KOPT-K1 (cell line): ENCODE results near the gene CNOT3.
A peak's percentile ranks its signal among the peaks of the same experiment; 100 is the strongest.
"Not testable (repeated sequence)": the region's sequence is repeated elsewhere in the genome, so short reads cannot be mapped to it uniquely, and the experiment has no call there.

Experiments
- H3K27ac ChIP-seq: fragments of 200-600 bp; sonication (generic); 2 replicates; pipeline ENCODE4 v1.5.1; 2016; ENCODE audit warnings: antibody characterized with exemption, mild to moderate bottlenecking, low read depth, low read length; ENCODE audit not compliant: poor library complexity, severe bottlenecking
- H3K36me3 ChIP-seq: fragments of 200-600 bp; sonication (generic); 2 replicates; pipeline ENCODE4 v1.5.1; 2017; ENCODE audit warnings: antibody characterized with exemption, mild to moderate bottlenecking, low read length, moderate library complexity; ENCODE audit not compliant: insufficient read depth
- H3K9me3 ChIP-seq: fragments of 200-600 bp; sonication (generic); 2 replicates; pipeline ENCODE4 v1.5.1; 2017; ENCODE audit warnings: antibody characterized with exemption, low read length, mild to moderate bottlenecking; ENCODE audit not compliant: insufficient read depth, poor library complexity, severe bottlenecking

The CNOT3 gene

DNA sequence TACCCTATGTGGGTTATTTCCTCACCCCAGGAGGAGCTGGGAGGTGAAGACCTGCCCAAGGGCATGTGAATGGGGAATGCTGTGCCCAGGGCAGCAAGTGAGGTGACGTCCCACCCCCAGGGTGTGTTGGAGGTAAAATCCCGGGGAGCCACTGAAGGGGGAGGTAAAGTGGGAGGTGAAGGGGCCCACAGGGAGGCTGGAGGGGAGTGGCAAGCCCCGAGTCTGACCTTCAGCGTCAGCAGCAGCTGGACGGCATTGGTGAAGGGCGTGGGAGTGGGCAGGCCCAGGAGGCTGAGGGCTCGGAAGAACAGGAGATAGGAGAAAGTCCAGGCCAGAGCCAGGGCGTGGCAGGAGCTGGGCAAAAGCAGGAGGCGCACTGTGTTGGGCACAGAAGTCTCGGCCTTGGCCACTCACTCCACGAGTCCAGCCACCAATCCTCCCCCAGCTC is 49.4 kb downstream of the CNOT3 start:
- H3K36me3 ChIP-seq: peaks cover 26% of the 10 kb centered on the region; the same call in 1 of the 2 replicates
- H3K9me3 ChIP-seq: no peaks in the 10 kb centered on the region
- H3K27ac ChIP-seq: no peak overlapping the region

DNA sequence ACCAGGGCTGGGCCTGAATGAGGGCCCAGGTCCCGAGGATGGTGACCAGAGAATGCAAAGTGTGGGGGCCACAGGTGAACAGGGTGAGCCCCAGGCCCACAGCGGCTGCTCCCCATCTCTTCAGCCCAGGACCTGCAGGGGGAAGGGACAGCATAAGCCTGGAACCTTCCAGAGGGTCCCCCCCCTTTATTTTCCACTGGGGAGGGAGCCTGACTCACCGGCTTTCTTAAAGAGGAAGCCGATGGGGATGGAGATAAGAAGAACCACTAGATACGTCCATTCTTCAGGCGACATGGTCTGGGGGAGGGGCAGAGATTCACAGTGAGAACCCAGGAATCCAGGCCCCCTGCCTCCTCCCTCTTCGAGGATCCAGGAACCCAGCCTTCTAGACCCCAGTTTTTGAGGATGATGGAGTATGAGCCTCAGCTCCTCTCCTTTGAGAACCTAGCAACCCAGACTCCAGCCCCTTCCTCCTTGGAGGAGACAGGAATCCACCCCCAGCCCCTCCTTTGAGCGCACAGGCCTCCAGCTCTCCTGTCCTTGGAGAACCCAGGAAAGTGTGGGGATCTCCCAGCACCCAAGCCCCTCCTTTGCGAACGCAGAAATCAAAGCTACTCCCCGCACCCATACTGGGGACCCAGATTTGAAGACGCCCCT is 50.8 kb downstream of the CNOT3 start:
- Histone ChIP-seq H3K36me3 (peaks cover 27% of the 10 kb centered on the region), H3K9me3 (no peaks in the 10 kb centered on the region), H3K27ac (peak overlapping the region; percentile 86)

DNA sequence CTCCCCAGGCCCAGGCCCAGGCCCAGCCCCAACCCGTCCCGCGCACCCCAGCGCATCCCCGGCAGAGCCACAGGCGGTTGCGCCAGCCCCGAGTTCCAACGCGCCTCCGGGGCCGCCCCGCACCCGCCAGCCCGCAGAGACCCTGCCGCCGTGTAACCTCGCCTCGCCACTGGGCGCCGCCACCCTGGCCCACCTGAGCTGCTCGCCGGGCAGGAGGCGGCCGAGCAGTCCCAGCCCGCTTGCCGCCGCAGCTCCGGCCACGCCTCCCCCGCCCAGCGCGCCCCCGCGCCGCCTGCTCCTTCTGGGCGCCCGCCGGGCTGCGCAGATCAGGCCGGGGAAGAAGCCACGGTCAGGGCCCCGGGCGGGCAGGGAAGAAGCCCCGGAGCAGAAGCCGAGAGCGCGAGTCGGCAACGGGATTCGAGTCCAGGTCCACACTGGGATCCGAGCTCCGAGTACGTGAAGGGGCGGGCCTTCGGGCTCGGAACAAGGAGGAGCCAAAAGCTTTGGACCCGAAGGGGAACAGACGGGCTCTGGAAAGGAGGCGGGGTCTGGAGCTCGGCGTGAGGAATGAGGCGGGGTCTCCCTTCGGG is 51.7 kb downstream of the CNOT3 start, which contains the start of gene MBOAT7:
Gene MBOAT7, minus strand, starts transcription at position 436 of the 590 bp plus-strand sequence. CDS start 1,072 bp downstream, outside the sequence.
- Histone ChIP-seq H3K9me3 (no peaks in the 10 kb centered on the region), H3K36me3 (peaks cover 26% of the 10 kb centered on the region), H3K27ac (peak within 1 kb of the TSS; percentile 86)

DNA sequence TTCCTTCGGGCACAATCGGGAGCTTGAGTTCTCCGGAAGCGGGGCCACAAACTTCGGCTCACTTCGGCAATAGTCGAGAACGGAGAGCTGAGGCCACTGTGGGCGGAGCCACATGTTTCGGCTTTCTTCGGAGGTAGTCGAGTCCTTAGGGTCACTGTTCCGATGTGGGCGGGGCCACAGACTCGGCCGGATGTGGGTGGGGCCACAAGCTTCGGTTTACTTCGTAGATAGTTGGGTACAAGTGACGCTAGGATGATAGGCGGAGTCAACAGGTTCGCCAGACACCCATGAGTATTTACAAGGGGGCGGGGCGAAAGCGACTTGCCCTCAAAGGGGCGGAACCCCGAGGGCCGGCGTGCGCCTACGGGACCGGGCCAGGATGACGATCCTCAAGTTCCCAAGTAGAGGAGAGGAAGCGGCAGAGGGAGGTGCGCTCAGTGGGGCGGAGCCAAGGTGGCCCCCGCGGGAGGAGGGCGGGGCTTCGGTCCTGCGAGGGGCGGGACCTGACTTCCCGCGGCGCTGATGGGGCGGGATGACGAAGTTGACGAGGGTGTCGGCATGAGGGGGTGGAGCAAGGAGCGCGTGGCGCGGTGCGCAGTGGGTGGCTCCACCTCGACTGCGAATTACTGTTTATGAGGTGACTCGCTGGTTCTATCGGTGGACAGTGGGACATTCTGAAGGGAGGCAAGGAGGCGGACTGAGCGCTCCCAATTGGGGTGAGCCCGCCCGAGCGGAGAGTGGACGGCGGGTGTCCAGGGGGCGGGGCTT is 52.4 kb downstream of the CNOT3 start:
- peak overlapping the region; percentile 86 for H3K27ac ChIP-seq
- peaks cover 30% of the 10 kb centered on the region for H3K36me3 ChIP-seq

DNA sequence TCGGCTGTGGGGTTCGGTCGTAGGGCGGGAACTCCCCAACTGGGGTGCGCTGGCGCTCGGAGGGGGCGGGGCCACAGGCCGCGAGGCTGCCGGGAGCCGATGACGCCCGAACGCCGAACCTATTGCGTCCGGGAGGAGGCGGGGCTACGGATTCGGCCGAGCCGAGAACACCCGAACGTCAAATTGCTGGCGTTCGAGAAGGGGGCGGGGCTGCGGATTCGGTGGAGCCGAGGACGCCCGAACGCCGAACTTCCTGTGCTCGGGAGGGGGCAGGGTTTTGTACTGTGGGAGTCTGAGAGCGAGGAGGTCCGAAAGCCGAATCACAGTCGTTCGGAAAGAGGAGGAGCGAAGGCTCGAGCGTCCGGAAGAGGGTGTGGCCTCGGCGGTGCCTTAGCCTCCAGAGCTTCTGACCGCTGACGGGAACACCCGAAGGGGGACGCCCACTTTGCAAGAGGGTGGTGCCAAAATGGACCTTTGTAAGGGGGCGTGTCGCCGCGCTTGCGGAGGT is 53.0 kb downstream of the CNOT3 start:
- Histone ChIP-seq H3K9me3 (no peaks in the 10 kb centered on the region), H3K27ac (peak overlapping the region; percentile 86), H3K36me3 (peaks cover 37% of the 10 kb centered on the region)

More for the DNA sequence above, 52.4 kb downstream of the CNOT3 start:
- H3K9me3 ChIP-seq: no peaks in the 10 kb centered on the region

DNA sequence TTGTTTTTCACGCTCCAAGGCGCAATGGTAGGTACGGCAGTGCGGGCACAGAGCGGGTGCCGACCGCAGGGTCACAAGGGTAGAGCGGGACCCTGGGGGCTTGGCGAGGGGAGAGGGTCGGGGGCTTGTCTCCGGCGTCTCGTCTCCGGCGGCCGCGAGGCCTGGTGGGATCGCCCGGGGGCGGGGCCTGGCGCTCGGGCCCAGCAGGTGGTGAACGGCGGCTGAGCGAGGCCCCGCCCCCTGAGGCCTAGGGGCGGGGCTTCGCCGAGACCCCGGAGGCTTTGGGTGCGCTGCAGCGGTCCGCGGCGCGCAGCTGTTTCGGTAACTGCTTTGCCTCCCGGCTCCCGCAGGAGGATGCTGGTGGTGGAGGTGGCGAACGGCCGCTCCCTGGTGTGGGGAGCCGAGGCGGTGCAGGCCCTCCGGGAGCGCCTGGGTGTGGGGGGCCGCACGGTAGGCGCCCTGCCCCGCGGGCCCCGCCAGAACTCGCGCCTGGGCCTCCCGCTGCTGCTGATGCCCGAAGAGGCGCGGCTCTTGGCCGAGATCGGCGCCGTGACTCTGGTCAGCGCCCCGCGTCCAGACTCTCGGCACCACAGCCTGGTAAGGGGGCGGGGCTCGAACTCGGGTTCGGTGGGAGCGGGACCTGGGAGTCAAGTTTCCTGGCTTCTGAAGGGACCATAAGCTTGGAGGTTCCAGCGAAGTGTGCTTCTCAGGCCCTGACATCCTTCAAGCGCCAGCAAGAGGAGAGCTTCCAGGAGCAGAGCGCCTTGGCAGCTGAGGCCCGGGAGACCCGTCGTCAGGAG is 53.6 kb downstream of the CNOT3 start, which contains the start of gene TSEN34:
Gene TSEN34, plus strand, starts transcription at position 298 of the 800 bp plus-strand sequence. Its CDS starts 57 bp downstream, at position 355.
- no peaks in the 10 kb centered on the region for H3K9me3 ChIP-seq
- peaks cover 36% of the 10 kb centered on the region for H3K36me3 ChIP-seq
- peak within 1 kb of the TSS; percentile 86 for H3K27ac ChIP-seq

DNA sequence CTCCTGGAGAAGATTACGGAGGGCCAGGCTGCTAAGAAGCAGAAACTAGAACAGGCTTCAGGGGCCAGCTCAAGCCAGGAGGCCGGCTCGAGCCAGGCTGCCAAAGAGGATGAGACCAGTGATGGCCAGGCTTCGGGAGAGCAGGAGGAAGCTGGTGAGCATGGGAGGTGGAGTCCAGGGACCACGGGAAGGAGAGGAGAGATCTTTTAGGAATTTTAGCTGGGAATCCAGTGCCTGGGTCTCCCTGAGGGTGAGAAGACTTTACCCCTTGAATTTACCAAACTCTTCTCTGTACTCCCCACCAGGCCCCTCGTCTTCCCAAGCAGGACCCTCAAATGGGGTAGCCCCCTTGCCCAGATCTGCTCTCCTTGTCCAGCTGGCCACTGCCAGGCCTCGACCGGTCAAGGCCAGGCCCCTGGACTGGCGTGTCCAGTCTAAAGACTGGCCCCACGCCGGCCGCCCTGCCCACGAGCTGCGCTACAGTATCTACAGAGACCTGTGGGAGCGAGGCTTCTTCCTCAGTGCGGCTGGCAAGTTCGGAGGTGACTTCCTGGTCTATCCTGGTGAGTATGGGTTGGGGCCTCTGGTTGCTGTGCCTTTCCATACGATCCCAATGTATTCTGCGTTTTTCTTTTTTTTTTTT is 54.4 kb downstream of the CNOT3 start:
- Histone ChIP-seq H3K9me3 (no peaks in the 10 kb centered on the region), H3K36me3 (peaks cover 28% of the 10 kb centered on the region), H3K27ac (peak overlapping the region; percentile 86)

DNA sequence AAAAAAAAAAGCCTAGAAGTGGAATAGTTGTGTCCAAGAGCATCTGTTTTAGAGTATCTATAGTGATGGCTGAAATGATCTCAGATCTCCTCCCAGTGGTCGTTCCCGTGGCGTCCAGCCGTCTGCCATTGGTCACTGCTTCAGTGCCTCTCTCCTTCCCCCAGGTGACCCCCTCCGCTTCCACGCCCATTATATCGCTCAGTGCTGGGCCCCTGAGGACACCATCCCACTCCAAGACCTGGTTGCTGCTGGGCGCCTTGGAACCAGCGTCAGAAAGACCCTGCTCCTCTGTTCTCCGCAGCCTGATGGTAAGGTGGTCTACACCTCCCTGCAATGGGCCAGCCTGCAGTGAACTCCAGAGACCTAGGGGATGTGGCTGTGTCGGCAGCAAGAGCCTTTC is 55.4 kb downstream of the CNOT3 start:
- H3K27ac ChIP-seq: no peak overlapping the region
- H3K36me3 ChIP-seq: peaks cover 25% of the 10 kb centered on the region
- H3K9me3 ChIP-seq: no peaks in the 10 kb centered on the region

DNA sequence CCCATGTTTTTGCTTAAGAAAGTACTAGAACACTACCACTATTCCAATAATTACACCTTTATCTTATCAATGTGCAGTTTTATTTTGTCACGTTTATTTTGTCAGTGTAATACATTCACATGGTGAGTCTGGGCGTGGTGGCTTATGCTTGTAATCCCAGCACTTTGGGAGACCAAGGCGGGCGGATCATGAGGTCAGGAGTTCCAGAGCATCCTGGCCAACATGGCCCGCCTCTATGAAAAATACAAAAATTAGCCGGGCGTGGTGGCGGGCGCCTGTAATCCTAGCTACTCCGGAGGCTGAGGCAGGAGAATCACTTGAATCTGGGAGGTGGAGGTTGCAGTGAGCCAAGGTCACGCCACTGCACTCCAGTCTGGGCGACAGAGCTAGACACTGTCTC is 56.9 kb downstream of the CNOT3 start:
- H3K36me3 ChIP-seq: peaks cover 25% of the 10 kb centered on the region
- not testable (repeated sequence) for H3K9me3 ChIP-seq, H3K27ac ChIP-seq

DNA sequence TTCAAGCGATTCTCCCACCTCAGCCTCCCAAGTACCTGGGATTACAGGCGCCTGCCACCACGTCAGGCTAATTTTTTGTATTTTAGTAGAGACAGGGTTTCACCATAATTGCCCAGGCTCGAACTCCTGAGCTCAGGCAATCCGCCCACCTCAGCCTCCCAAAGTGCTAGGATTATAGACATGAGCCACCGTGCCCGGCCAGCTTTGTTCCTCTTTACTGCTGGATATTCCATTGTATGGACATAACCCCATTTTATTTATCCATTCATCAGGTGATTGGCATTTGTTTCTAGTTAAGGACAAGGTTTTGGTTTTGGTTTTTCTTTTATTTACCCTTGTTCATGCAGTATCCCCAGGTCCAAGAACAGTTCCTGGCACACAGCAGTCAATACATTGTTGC is 59.0 kb downstream of the CNOT3 start:
- no peak overlapping the region for H3K27ac ChIP-seq
- H3K9me3 ChIP-seq: no peaks in the 10 kb centered on the region
- H3K36me3 ChIP-seq: peaks cover 31% of the 10 kb centered on the region

DNA sequence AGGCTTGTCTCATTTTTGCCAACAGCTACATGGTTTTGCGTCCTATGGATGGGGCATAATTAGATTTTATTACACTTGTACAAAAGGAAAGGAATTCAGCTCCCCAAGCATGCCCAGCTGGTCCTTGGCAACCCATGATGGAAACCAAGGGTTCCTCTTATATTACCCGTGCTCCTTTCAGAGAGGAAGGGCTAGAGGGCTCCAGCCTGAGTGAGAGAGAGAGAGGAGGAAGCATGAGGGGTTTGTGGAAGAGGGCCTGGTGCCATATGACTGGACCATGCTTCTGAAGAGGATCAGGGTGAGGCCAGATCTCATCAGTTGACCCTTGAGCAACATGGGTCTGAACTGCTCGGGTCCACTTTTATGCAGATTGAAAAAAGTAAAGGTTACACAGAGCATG is 59.6 kb downstream of the CNOT3 start:
- Histone ChIP-seq H3K27ac (no peak overlapping the region), H3K9me3 (no peaks in the 10 kb centered on the region), H3K36me3 (peaks cover 36% of the 10 kb centered on the region)

DNA sequence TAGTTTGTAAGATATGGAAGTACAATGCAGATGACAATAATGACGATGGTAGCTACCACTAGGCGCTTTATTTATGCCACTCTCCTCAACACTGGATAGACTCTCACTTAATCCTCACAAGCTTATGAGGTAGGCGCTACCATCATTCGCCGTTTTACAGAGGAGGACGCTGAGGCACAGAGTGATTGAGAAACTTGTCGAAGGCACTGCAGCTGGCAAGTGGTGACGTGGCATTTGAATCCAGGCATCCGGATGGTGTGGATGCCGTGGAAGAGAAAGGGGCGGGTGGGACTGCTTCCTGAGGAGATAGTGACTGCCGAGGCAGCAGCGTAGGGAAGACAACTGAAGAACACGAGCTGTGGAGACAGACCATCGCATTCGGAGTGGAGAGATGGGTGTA is 61.8 kb downstream of the CNOT3 start:
- peaks cover 46% of the 10 kb centered on the region for H3K36me3 ChIP-seq
- H3K9me3 ChIP-seq: no peaks in the 10 kb centered on the region
- H3K27ac ChIP-seq: no peak overlapping the region

DNA sequence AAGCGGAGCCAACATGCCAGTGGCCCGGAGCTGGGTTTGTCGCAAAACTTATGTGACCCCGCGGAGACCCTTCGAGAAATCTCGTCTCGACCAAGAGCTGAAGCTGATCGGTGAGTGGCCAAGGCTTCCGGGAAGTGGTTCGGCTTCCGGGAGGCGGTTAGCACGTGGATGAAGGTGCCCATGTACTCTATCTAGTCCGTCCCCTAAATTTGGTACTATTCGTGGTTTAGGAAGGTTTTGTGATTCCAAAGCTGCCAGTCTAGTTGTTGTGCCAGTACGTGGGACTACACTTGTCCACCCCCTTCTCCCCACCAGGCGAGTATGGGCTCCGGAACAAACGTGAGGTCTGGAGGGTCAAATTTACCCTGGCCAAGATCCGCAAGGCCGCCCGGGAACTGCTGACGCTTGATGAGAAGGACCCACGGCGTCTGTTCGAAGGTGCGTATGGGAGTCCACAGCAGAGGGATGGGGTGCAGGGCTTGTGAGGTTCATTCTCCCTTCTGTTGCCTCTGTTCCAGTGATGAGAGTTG is 63.7 kb downstream of the CNOT3 start:
- peak overlapping the region; percentile 80 for H3K27ac ChIP-seq
- no peaks in the 10 kb centered on the region for H3K9me3 ChIP-seq
- peaks cover 52% of the 10 kb centered on the region for H3K36me3 ChIP-seq

DNA sequence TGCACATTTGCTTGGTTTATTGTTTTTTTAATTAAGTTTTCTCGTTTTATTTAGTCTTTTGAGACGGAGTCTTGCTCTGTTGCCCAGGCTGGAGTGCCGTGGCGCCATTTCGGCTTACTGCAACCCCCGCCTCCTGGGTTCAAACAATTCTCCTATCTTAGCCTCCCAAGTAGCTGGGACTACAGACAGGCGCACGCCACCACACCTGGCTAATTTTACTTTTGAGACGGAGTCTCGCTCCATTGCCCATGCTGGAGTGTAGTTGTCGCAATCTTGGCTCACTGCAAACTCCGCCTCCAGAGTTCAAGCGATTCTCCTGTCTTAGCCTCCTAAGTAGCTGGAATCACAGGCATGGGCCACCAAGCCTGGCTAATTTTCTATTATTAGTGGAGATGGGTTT is 64.4 kb downstream of the CNOT3 start:
- Histone ChIP-seq H3K9me3 (no peaks in the 10 kb centered on the region), H3K36me3 (peaks cover 60% of the 10 kb centered on the region), H3K27ac (peak overlapping the region; percentile 80)
